ENCODE results near the gene FPR1.

FPR1 gene

GRCh38 chr19:51786646-51787494, 35.2 kb upstream of the FPR1 start:
- Histone ChIP-seq H3K4me3 (ENCODE audit: low read depth, low read length, poor library complexity, severe bottlenecking) (no peak overlapping the region), H2AFZ (ENCODE audit: low read length) (no peak overlapping the region), H3K4me2 (ENCODE audit: low read length) (no peak overlapping the region), H3K9me3 (ENCODE audit: low read length) (no peaks in the 10 kb centered on the region), H3K9me2 (ENCODE audit: low read depth, low read length) (no peaks in the 10 kb centered on the region), H3F3A (ENCODE audit: insufficient read depth, low read length) (no peaks in the 10 kb centered on the region), H4K20me1 (ENCODE audit: insufficient read depth, low read length) (no peaks in the 10 kb centered on the region), H3K9ac (ENCODE audit: low read length) (no peak overlapping the region), H3K27ac (ENCODE audit: low read depth, low read length, poor library complexity, severe bottlenecking) (no peak overlapping the region), H3K27me3 (ENCODE audit: insufficient read depth, low read length) (no peaks in the 10 kb centered on the region), H3K36me3 (ENCODE audit: insufficient read depth, low read length) (no peaks in the 10 kb centered on the region), H3K4me1 (ENCODE audit: insufficient read depth, low read length, severe bottlenecking) (no peaks in the 10 kb centered on the region), H3K79me2 (ENCODE audit: insufficient read depth, low read length) (no peaks in the 10 kb centered on the region)
- TF ChIP-seq CTCF (IDR thresholded peaks at IDR 0.05; ENCODE audit: low read length) (no peak), EZH2 (IDR thresholded peaks at IDR 0.05; ENCODE audit: borderline replicate concordance, low read length) (no peak)

GRCh38 chr19:51784922-51785690, 33.4 kb upstream of the FPR1 start:
- Histone ChIP-seq H3K4me3 (ENCODE audit: low read depth, low read length, poor library complexity, severe bottlenecking) (no peak overlapping the region), H3K27ac (ENCODE audit: low read depth, low read length, poor library complexity, severe bottlenecking) (no peak overlapping the region), H3K4me1 (ENCODE audit: insufficient read depth, low read length, severe bottlenecking) (no peaks in the 10 kb centered on the region), H3K4me2 (ENCODE audit: low read length) (no peak overlapping the region), H3F3A (ENCODE audit: insufficient read depth, low read length) (no peaks in the 10 kb centered on the region), H3K79me2 (ENCODE audit: insufficient read depth, low read length) (no peaks in the 10 kb centered on the region), H3K9me3 (ENCODE audit: low read length) (no peaks in the 10 kb centered on the region), H4K20me1 (ENCODE audit: insufficient read depth, low read length) (no peaks in the 10 kb centered on the region), H3K36me3 (ENCODE audit: insufficient read depth, low read length) (no peaks in the 10 kb centered on the region), H2AFZ (ENCODE audit: low read length) (no peak overlapping the region), H3K27me3 (ENCODE audit: insufficient read depth, low read length) (no peaks in the 10 kb centered on the region), H3K9me2 (ENCODE audit: low read depth, low read length) (no peaks in the 10 kb centered on the region), H3K9ac (ENCODE audit: low read length) (no peak overlapping the region)
- TF ChIP-seq EZH2 (IDR thresholded peaks at IDR 0.05; ENCODE audit: borderline replicate concordance, low read length) (no peak), CTCF (IDR thresholded peaks at IDR 0.05; ENCODE audit: low read length) (no peak)

- no peaks in the 10 kb centered on the region for H3K27me3 ChIP-seq (ENCODE audit: insufficient read depth, low read length)
- H3K4me3 ChIP-seq (ENCODE audit: low read depth, low read length, poor library complexity, severe bottlenecking): no peak overlapping the region
- no peak overlapping the region for H3K9ac ChIP-seq (ENCODE audit: low read length)
- no peaks in the 10 kb centered on the region for H3K36me3 ChIP-seq (ENCODE audit: insufficient read depth, low read length)
- H3K79me2 ChIP-seq (ENCODE audit: insufficient read depth, low read length): no peaks in the 10 kb centered on the region
- no peaks in the 10 kb centered on the region for H3K9me2 ChIP-seq (ENCODE audit: low read depth, low read length)
- no peaks in the 10 kb centered on the region for H3F3A ChIP-seq (ENCODE audit: insufficient read depth, low read length)
- no peaks in the 10 kb centered on the region for H4K20me1 ChIP-seq (ENCODE audit: insufficient read depth, low read length)
- no peaks in the 10 kb centered on the region for H3K4me1 ChIP-seq (ENCODE audit: insufficient read depth, low read length, severe bottlenecking)
- H3K4me2 ChIP-seq (ENCODE audit: low read length): no peak overlapping the region
- no peak overlapping the region for H3K27ac ChIP-seq (ENCODE audit: low read depth, low read length, poor library complexity, severe bottlenecking)
- TF ChIP-seq EZH2 (IDR thresholded peaks at IDR 0.05; ENCODE audit: borderline replicate concordance, low read length): no peak
- no peak for TF ChIP-seq CTCF (IDR thresholded peaks at IDR 0.05; ENCODE audit: low read length)
- H2AFZ ChIP-seq (ENCODE audit: low read length): no peak overlapping the region
- no peaks in the 10 kb centered on the region for H3K9me3 ChIP-seq (ENCODE audit: low read length)
These were observed 32.6 kb upstream of the FPR1 start for GRCh38 chr19:51784109-51784785.
